WTC11 (cell line): ENCODE measurements around the gene FRS3. TPM values are rescaled to one million over a fixed set of nuclear protein-coding genes. Genes with fewer than 3 reads are reported as not detected.

Experiments
- ATAC-seq: fragments of 200-7000 bp; cut with Tn5 transposase; 2 replicates; pipeline ENCODE4 v1.10.0; 2021; ENCODE audit warnings: mild to moderate bottlenecking, moderate library complexity
- CTCF ChIA-PET: fragments of 300-600 bp; sonication (Branson Sonifier 250); formaldehyde crosslinking; loops from one replicate; lab custom pipeline; 2021; ENCODE audit warnings: antibody characterized with exemption; lab: Charles Lee
- POLR2A ChIA-PET: fragments of 350-600 bp; sonication (Branson Sonifier 250); formaldehyde crosslinking; loops from one replicate; lab custom pipeline; 2021; ENCODE audit warnings: antibody characterized with exemption; lab: Charles Lee
- DNase-seq: peaks from one replicate; pipeline ENCODE4 v3.0.0; 2021; ENCODE audit warnings: low spot score
- H3K27ac Mint-ChIP-seq: 2 replicates; pipeline ENCODE4 v1.8.0; 2021; ENCODE audit warnings: mixed read lengths
- H3K27me3 Mint-ChIP-seq: 2 replicates; pipeline ENCODE4 v1.8.0; 2021; ENCODE audit warnings: low read depth, mild to moderate bottlenecking, moderate library complexity, mixed read lengths
- H3K36me3 Mint-ChIP-seq: 2 replicates; pipeline ENCODE4 v1.8.0; 2021; ENCODE audit warnings: mixed read lengths
- H3K4me1 Mint-ChIP-seq: 2 replicates; pipeline ENCODE4 v1.8.0; 2022; ENCODE audit warnings: mixed read lengths
- H3K4me3 Mint-ChIP-seq: 2 replicates; pipeline ENCODE4 v1.8.0; 2021; ENCODE audit warnings: mild to moderate bottlenecking, moderate library complexity, mixed read lengths
- H3K9me3 Mint-ChIP-seq: 2 replicates; pipeline ENCODE4 v1.8.0; 2021; ENCODE audit warnings: mixed read lengths
- CREB1 ChIP-seq: sonication (generic); formaldehyde crosslinking; IDR thresholded peaks from 2 replicates; pipeline ENCODE4 v1.8.0; 2023; ENCODE audit warnings: mild to moderate bottlenecking, missing genetic modification reagents
- EMX1 ChIP-seq: fragments of 250-450 bp; sonication (Bioruptor Pico); IDR thresholded peaks from 2 replicates; pipeline ENCODE4 v1.8.0; 2021; ENCODE audit warnings: mild to moderate bottlenecking
- NFYB ChIP-seq: sonication (generic); formaldehyde crosslinking; conservative IDR thresholded peaks from 2 replicates; pipeline ENCODE4 v1.8.0; 2022; ENCODE audit warnings: low read depth, missing genetic modification reagents
- NR2C2 ChIP-seq: sonication (generic); formaldehyde crosslinking; IDR thresholded peaks from 2 replicates; pipeline ENCODE4 v1.8.0; 2022; ENCODE audit warnings: mild to moderate bottlenecking, missing genetic modification reagents
- PRRX2 ChIP-seq: fragments of 250-450 bp; sonication (Bioruptor Pico); IDR thresholded peaks from 2 replicates; pipeline ENCODE4 v1.8.0; 2021; ENCODE audit warnings: mild to moderate bottlenecking
- SOX15 ChIP-seq: fragments of 250-450 bp; sonication (Bioruptor Pico); IDR thresholded peaks from 2 replicates; pipeline ENCODE4 v1.9.0; 2021; ENCODE audit warnings: mild to moderate bottlenecking
- TEAD1 ChIP-seq: sonication (generic); formaldehyde crosslinking; IDR thresholded peaks from 2 replicates; pipeline ENCODE4 v1.8.0; 2022; ENCODE audit warnings: mild to moderate bottlenecking, missing genetic modification reagents
- ZNF121 ChIP-seq: sonication (generic); formaldehyde crosslinking; IDR thresholded peaks from 2 replicates; pipeline ENCODE4 v1.8.0; 2023; ENCODE audit warnings: missing genetic modification reagents
- ZNF138 ChIP-seq: sonication (generic); formaldehyde crosslinking; conservative IDR thresholded peaks from 2 replicates; pipeline ENCODE4 v1.8.1; 2022; ENCODE audit warnings: mild to moderate bottlenecking, moderate library complexity, missing genetic modification reagents
- ZNF232 ChIP-seq: sonication (generic); formaldehyde crosslinking; IDR thresholded peaks from 2 replicates; pipeline ENCODE4 v1.8.0; 2022; ENCODE audit warnings: mild to moderate bottlenecking, missing genetic modification reagents
- ZNF263 ChIP-seq: sonication (generic); formaldehyde crosslinking; IDR thresholded peaks from 2 replicates; pipeline ENCODE4 v1.8.1; 2022; ENCODE audit warnings: low read depth, mild to moderate bottlenecking, moderate library complexity, missing genetic modification reagents
- ZNF317 ChIP-seq: sonication (generic); formaldehyde crosslinking; IDR thresholded peaks from 2 replicates; pipeline ENCODE4 v1.8.1; 2023; ENCODE audit warnings: low read depth, mild to moderate bottlenecking, moderate library complexity, missing genetic modification reagents, borderline replicate concordance
- ZNF396 ChIP-seq: fragments of 250-450 bp; sonication (Bioruptor Pico); IDR thresholded peaks from 2 replicates; pipeline ENCODE4 v1.8.0; 2021; ENCODE audit warnings: mild to moderate bottlenecking, moderate library complexity, borderline replicate concordance
- ZNF423 ChIP-seq: fragments of 250-450 bp; sonication (Bioruptor Pico); IDR thresholded peaks from 2 replicates; pipeline ENCODE4 v2.1.2; 2022; ENCODE audit warnings: mild to moderate bottlenecking, moderate library complexity
- total RNA-seq: library from RNA; stranded (reverse); gene quantifications from 3 replicates; pipeline ENCODE4 v1.2.3, GENCODE V29; 2021
- TF ChIP-seq, protein P1 (sequence below): fragments of 250-450 bp; sonication (Bioruptor Pico); IDR thresholded peaks from 2 replicates; pipeline ENCODE4 v1.9.0; 2021; ENCODE audit warnings: mild to moderate bottlenecking, borderline replicate concordance
- TF ChIP-seq, protein P2 (sequence below): sonication (generic); formaldehyde crosslinking; IDR thresholded peaks from 2 replicates; pipeline ENCODE4 v1.8.0; 2022; ENCODE audit warnings: mild to moderate bottlenecking, missing genetic modification reagents
- TF ChIP-seq, protein P3 (sequence below): sonication (generic); formaldehyde crosslinking; IDR thresholded peaks from 2 replicates; pipeline ENCODE4 v1.8.1; 2023; ENCODE audit warnings: mild to moderate bottlenecking, missing genetic modification reagents, borderline replicate concordance
- TF ChIP-seq, protein P4 (sequence below): sonication (generic); formaldehyde crosslinking; IDR thresholded peaks from 2 replicates; pipeline ENCODE4 v1.8.0; 2022; ENCODE audit warnings: mild to moderate bottlenecking, missing genetic modification reagents
- TF ChIP-seq, protein P5 (sequence below): sonication (generic); formaldehyde crosslinking; IDR thresholded peaks from 2 replicates; pipeline ENCODE4 v1.8.1; 2022; ENCODE audit warnings: missing genetic modification reagents, borderline replicate concordance
- TF ChIP-seq, protein P6 (sequence below): sonication (generic); formaldehyde crosslinking; IDR thresholded peaks from 2 replicates; pipeline ENCODE4 v1.8.1; 2023; ENCODE audit warnings: mild to moderate bottlenecking, missing genetic modification reagents, moderate library complexity
- TF ChIP-seq, protein P7 (sequence below): fragments of 250-450 bp; sonication (Bioruptor Pico); IDR thresholded peaks from 2 replicates; pipeline ENCODE4 v1.9.0; 2021; ENCODE audit warnings: moderate library complexity, mild to moderate bottlenecking, inconsistent platforms, borderline replicate concordance

Gene FRS3
- total RNA-seq, 1 experiment from 2014 or later: 7.8 TPM

DNA sequence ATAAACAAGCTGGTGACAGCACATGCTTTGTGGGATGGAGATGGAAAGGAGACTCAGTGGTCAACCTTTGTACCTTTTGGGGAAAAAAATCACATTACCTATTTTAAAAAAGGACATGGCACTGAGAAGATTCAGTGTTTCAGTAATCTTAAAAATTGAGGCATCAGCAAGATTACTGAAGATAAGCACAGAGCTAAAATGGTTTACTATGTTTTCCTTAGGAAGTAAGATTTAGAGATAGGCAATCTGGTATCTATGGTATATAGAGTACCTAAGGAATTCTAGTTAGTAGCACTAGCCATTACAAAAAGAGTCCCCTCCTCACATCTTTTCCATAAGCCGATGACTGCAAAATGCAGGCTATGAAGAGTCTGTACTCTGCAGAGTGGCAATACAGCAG, 43.5 kb upstream of the FRS3 start (continued):
- TF ChIP-seq, protein P1, sequence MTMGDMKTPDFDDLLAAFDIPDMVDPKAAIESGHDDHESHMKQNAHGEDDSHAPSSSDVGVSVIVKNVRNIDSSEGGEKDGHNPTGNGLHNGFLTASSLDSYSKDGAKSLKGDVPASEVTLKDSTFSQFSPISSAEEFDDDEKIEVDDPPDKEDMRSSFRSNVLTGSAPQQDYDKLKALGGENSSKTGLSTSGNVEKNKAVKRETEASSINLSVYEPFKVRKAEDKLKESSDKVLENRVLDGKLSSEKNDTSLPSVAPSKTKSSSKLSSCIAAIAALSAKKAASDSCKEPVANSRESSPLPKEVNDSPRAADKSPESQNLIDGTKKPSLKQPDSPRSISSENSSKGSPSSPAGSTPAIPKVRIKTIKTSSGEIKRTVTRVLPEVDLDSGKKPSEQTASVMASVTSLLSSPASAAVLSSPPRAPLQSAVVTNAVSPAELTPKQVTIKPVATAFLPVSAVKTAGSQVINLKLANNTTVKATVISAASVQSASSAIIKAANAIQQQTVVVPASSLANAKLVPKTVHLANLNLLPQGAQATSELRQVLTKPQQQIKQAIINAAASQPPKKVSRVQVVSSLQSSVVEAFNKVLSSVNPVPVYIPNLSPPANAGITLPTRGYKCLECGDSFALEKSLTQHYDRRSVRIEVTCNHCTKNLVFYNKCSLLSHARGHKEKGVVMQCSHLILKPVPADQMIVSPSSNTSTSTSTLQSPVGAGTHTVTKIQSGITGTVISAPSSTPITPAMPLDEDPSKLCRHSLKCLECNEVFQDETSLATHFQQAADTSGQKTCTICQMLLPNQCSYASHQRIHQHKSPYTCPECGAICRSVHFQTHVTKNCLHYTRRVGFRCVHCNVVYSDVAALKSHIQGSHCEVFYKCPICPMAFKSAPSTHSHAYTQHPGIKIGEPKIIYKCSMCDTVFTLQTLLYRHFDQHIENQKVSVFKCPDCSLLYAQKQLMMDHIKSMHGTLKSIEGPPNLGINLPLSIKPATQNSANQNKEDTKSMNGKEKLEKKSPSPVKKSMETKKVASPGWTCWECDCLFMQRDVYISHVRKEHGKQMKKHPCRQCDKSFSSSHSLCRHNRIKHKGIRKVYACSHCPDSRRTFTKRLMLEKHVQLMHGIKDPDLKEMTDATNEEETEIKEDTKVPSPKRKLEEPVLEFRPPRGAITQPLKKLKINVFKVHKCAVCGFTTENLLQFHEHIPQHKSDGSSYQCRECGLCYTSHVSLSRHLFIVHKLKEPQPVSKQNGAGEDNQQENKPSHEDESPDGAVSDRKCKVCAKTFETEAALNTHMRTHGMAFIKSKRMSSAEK (CRISPR knock-in tag): no peak
- TF ChIP-seq EMX1 (CRISPR knock-in tag): no peak
- no peak for TF ChIP-seq ZNF232 (CRISPR knock-in tag)

DNA sequence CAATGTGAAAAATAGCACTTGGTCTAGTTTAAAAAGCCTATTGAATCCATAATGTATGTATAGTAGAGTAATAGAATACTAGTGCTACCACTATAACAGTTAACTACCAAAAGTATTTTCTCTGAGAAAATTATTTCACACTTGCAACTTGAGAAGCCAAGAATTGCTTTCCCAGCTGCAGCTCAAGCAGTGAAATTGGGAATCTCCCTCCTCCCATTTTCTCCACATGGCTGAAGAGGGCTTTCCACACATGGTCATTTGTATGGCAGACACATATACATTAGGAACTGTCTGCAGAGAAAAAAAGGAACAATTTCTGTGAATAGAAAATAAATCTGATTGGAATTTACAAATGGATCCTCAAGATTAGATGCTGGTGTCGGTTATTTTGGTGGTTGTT, 42.3 kb upstream of the FRS3 start:
- no peaks in the 10 kb centered on the region for H3K27me3 Mint-ChIP-seq
- no peak overlapping the region for H3K4me3 Mint-ChIP-seq
- no peaks in the 10 kb centered on the region for H3K4me1 Mint-ChIP-seq
- TF ChIP-seq ZNF263 (CRISPR knock-in tag) (no peak), TEAD1 (CRISPR knock-in tag) (no peak), NR2C2 (CRISPR knock-in tag) (no peak), ZNF423 (CRISPR knock-in tag) (no peak), ZNF232 (CRISPR knock-in tag) (no peak), ZNF396 (CRISPR knock-in tag) (no peak), PRRX2 (no peak), SOX15 (CRISPR knock-in tag) (no peak), ZNF121 (no peak)
- TF ChIP-seq, protein P2, sequence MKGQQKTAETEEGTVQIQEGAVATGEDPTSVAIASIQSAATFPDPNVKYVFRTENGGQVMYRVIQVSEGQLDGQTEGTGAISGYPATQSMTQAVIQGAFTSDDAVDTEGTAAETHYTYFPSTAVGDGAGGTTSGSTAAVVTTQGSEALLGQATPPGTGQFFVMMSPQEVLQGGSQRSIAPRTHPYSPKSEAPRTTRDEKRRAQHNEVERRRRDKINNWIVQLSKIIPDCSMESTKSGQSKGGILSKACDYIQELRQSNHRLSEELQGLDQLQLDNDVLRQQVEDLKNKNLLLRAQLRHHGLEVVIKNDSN: no peak
- TF ChIP-seq, protein P3, sequence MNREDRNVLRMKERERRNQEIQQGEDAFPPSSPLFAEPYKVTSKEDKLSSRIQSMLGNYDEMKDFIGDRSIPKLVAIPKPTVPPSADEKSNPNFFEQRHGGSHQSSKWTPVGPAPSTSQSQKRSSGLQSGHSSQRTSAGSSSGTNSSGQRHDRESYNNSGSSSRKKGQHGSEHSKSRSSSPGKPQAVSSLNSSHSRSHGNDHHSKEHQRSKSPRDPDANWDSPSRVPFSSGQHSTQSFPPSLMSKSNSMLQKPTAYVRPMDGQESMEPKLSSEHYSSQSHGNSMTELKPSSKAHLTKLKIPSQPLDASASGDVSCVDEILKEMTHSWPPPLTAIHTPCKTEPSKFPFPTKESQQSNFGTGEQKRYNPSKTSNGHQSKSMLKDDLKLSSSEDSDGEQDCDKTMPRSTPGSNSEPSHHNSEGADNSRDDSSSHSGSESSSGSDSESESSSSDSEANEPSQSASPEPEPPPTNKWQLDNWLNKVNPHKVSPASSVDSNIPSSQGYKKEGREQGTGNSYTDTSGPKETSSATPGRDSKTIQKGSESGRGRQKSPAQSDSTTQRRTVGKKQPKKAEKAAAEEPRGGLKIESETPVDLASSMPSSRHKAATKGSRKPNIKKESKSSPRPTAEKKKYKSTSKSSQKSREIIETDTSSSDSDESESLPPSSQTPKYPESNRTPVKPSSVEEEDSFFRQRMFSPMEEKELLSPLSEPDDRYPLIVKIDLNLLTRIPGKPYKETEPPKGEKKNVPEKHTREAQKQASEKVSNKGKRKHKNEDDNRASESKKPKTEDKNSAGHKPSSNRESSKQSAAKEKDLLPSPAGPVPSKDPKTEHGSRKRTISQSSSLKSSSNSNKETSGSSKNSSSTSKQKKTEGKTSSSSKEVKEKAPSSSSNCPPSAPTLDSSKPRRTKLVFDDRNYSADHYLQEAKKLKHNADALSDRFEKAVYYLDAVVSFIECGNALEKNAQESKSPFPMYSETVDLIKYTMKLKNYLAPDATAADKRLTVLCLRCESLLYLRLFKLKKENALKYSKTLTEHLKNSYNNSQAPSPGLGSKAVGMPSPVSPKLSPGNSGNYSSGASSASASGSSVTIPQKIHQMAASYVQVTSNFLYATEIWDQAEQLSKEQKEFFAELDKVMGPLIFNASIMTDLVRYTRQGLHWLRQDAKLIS (CRISPR knock-in tag): no peak
- TF ChIP-seq, protein P4, sequence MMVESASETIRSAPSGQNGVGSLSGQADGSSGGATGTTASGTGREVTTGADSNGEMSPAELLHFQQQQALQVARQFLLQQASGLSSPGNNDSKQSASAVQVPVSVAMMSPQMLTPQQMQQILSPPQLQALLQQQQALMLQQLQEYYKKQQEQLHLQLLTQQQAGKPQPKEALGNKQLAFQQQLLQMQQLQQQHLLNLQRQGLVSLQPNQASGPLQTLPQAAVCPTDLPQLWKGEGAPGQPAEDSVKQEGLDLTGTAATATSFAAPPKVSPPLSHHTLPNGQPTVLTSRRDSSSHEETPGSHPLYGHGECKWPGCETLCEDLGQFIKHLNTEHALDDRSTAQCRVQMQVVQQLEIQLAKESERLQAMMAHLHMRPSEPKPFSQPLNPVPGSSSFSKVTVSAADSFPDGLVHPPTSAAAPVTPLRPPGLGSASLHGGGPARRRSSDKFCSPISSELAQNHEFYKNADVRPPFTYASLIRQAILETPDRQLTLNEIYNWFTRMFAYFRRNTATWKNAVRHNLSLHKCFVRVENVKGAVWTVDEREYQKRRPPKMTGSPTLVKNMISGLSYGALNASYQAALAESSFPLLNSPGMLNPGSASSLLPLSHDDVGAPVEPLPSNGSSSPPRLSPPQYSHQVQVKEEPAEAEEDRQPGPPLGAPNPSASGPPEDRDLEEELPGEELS: no peak
- TF ChIP-seq, all 79 proteins: peak for 0
- POLR2A ChIA-PET: no interaction called here
- ATAC-seq (no peak), DNase-seq (no peak)
- H3K36me3 Mint-ChIP-seq: no peaks in the 10 kb centered on the region
- CTCF ChIA-PET: no interaction called here
- H3K9me3 Mint-ChIP-seq: no peaks in the 10 kb centered on the region
- no peak overlapping the region for H3K27ac Mint-ChIP-seq

DNA sequence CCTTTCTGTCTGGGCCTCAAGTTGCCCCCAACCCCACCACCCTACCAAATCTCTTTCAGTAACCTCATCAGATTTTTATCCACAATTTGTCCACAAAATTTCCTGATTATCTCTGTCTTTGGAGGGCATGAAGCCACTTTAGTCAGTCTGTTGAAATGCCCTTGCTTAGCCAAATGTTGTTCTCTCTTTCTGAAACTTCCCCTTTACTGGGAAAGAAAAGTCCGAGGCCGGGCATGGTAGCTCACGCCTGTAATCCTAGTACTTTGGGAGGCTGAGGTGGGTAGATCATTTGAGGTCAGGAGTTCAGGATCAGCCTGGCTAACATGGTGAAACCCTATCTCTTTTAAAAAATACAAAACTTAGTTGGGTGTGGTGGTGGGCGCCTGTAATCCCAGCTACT, 41.6 kb upstream of the FRS3 start:
- Mint-ChIP-seq H3K4me3 (no peak overlapping the region), H3K9me3 (no peaks in the 10 kb centered on the region), H3K4me1 (no peaks in the 10 kb centered on the region), H3K27ac (no peak overlapping the region), H3K27me3 (no peaks in the 10 kb centered on the region), H3K36me3 (no peaks in the 10 kb centered on the region)
- DNase-seq (no peak), ATAC-seq (no peak)
- ChIA-PET POLR2A (no interaction called here), CTCF (interaction anchor here (1.3 kb wide), 1 partner anchor 26 kb away, joined by 4 read pairs; no protein-coding TSS in a partner anchor)
- TF ChIP-seq, protein P5, sequence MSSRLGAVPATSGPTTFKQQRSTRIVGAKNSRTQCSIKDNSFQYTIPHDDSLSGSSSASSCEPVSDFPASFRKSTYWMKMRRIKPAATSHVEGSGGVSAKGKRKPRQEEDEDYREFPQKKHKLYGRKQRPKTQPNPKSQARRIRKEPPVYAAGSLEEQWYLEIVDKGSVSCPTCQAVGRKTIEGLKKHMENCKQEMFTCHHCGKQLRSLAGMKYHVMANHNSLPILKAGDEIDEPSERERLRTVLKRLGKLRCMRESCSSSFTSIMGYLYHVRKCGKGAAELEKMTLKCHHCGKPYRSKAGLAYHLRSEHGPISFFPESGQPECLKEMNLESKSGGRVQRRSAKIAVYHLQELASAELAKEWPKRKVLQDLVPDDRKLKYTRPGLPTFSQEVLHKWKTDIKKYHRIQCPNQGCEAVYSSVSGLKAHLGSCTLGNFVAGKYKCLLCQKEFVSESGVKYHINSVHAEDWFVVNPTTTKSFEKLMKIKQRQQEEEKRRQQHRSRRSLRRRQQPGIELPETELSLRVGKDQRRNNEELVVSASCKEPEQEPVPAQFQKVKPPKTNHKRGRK (CRISPR knock-in tag): no peak
- TF ChIP-seq NFYB (CRISPR knock-in tag) (no peak), CREB1 (no peak), ZNF138 (no peak), ZNF317 (CRISPR knock-in tag) (no peak)
- TF ChIP-seq, protein P6, sequence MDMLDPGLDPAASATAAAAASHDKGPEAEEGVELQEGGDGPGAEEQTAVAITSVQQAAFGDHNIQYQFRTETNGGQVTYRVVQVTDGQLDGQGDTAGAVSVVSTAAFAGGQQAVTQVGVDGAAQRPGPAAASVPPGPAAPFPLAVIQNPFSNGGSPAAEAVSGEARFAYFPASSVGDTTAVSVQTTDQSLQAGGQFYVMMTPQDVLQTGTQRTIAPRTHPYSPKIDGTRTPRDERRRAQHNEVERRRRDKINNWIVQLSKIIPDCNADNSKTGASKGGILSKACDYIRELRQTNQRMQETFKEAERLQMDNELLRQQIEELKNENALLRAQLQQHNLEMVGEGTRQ (CRISPR knock-in tag): no peak
- TF ChIP-seq, protein P7, sequence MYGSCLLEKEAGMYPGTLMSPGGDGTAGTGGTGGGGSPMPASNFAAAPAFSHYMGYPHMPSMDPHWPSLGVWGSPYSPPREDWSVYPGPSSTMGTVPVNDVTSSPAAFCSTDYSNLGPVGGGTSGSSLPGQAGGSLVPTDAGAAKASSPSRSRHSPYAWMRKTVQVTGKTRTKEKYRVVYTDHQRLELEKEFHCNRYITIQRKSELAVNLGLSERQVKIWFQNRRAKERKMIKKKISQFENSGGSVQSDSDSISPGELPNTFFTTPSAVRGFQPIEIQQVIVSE: no peak
